Gastrocnemius medialis (tissue), 4 donors: Measurements from ENCODE around the gene KHSRP. TPM values are rescaled to one million over a fixed set of nuclear protein-coding genes. Genes with fewer than 3 reads are reported as not detected.

Source experiments
- ATAC-seq, 2 donors: fragments of 150-250 bp; one replicate each; pipeline ENCODE4 v1.9.1; 2016
- DNase-seq, 2 donors: peaks; one replicate each; pipeline ENCODE4 v3.0.0-alpha.2; 2019
- H3K27ac ChIP-seq, 4 donors: fragments of 200-600 bp; sonication (generic); 1 replicate in 1 of 4; 2 replicates in 3 of 4; pipeline ENCODE4 v1.5.1; 2016 to 2018; ENCODE audit warnings: mild to moderate bottlenecking in 2 of 4, moderate library complexity in 1 of 4
- H3K27me3 ChIP-seq, 3 donors: fragments of 200-600 bp; sonication (generic) in 2 of 3; 1 replicate in 1 of 3; 2 replicates in 2 of 3; pipeline versions ENCODE4 v1.5.1 to v1.6.0; 2016 to 2019; ENCODE audit warnings: mild to moderate bottlenecking in 1 of 3, moderate library complexity in 1 of 3
- H3K36me3 ChIP-seq, 2 donors: fragments of 200-600 bp; sonication (generic) in 1 of 2; one replicate each; pipeline ENCODE4 v1.5.1; 2017 to 2018
- H3K4me1 ChIP-seq, 2 donors: fragments of 200-600 bp; sonication (generic) in 1 of 2; one replicate each; pipeline ENCODE4 v1.5.1; 2016 to 2017; ENCODE audit warnings: mild to moderate bottlenecking in 2 of 2
- H3K4me3 ChIP-seq, 4 donors: fragments of 200-600 bp; sonication (generic) in 3 of 4; 1 replicate in 1 of 4; 2 replicates in 3 of 4; pipeline ENCODE4 v1.5.1; 2016 to 2019; ENCODE audit warnings: mild to moderate bottlenecking in 2 of 4
- H3K9me3 ChIP-seq, 3 donors: fragments of 200-600 bp; sonication (generic) in 2 of 3; 1 replicate in 1 of 3; 2 replicates in 2 of 3; pipeline ENCODE4 v1.5.1; 2016 to 2019
- CTCF ChIP-seq, 5 experiments: fragments of 450-650 bp in 3 of 5; fragments of 200-600 bp in 2 of 5; sonication (generic) in 2 of 5; IDR thresholded peaks in 4 of 5; conservative IDR thresholded peaks in 1 of 5; 1 replicate in 4 of 5; 2 replicates in 1 of 5; pipeline ENCODE4 v1.5.1; 2016 to 2019; ENCODE audit warnings: antibody characterized with exemption in 5 of 5, mild to moderate bottlenecking in 3 of 5, moderate library complexity in 3 of 5
- POLR2A ChIP-seq, 2 donors: fragments of 450-650 bp; IDR thresholded peaks; one replicate each; pipeline ENCODE4 v1.6.1; 2017; ENCODE audit warnings: antibody characterized with exemption in 2 of 2, mild to moderate bottlenecking in 2 of 2, moderate library complexity in 2 of 2
- in situ Hi-C, 4 donors: fragments of 200-750 bp; cut with MboI; loops; one replicate each; pipeline versions ENCODE4 v1.15.0 to v1.8.0; 2017; ENCODE audit warnings: low sequenced_read_pairs in 4 of 4
- intact Hi-C: fragments of 100-400 bp; cut with DNase I; formaldehyde crosslinking; loops from one replicate; pipeline ENCODE4 v1.15.1; 2023; ENCODE audit warnings: low total_unique reads
- total RNA-seq, 4 donors: library from RNA; depleted of rRNA; stranded (reverse); fragments of >200 nt; gene quantifications; one replicate each; pipeline versions ENCODE4 v1.1.0 to v1.2.3, GENCODE V29; 2016

The KHSRP gene
- total RNA-seq, 4 donors from 2014 or later, result 49.1 to 124 (median 85.6) TPM

- H3K9me3 ChIP-seq, result no peaks in the 10 kb centered on the region
- H3K27me3 ChIP-seq, result no peaks in the 10 kb centered on the region
- H3K36me3 ChIP-seq, result no peaks in the 10 kb centered on the region
- in situ Hi-C loops, result no loop called here
- H3K27ac ChIP-seq, result no peak overlapping the region
- no peak for DNase-seq
- no peak for ATAC-seq
- H3K4me3 ChIP-seq, result no peak overlapping the region
- H3K4me1 ChIP-seq, result no peaks in the 10 kb centered on the region
- TF ChIP-seq CTCF (IDR thresholded peaks at IDR 0.05 in 4 of 5, conservative IDR thresholded peaks at IDR 0.05 in 1 of 5) (no peak), POLR2A (IDR thresholded peaks at IDR 0.05) (no peak)
- intact Hi-C loops, result no loop called here
Measured at GRCh38 chr19:6439743-6440142, 15.1 kb upstream of the KHSRP start.

DNA sequence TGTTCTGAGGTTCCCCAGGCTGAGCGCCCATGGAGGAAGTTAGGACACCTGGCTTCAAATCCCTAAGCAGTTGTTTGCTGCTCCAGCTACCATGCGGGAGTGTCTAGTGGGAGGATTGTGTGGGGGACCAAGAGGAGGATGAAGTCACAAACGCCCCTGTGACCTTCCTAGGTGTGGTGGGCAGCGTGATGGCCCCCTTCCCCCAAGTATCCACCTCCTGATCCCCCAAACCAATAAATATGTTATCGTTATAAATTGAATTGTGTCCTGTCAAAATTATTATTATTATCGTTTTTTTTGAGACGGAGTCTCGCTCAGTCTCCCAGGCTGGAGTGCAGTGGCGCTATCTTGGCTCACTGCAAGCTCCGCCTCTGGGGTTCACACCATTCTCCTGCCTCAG, 9.1 kb upstream of the KHSRP start, which contains the start of gene SLC25A41:
Gene SLC25A41, minus strand, starts transcription at position 101 of the 400 bp plus-strand sequence. Its CDS starts 70 bp downstream, at position 31.
- DNase-seq (no peak), ATAC-seq (no peak)
- Histone ChIP-seq H3K27me3 (no peaks in the 10 kb centered on the region), H3K36me3 (no peaks in the 10 kb centered on the region), H3K4me3 (no peak within 1 kb of the TSS), H3K27ac (no peak within 1 kb of the TSS), H3K9me3 (no peaks in the 10 kb centered on the region), H3K4me1 (no peaks in the 10 kb centered on the region)
- intact Hi-C loops, result no loop called here
- in situ Hi-C loops, result no loop called here
- no peak for TF ChIP-seq POLR2A (IDR thresholded peaks at IDR 0.05)
- TF ChIP-seq CTCF (IDR thresholded peaks at IDR 0.05 in 4 of 5, conservative IDR thresholded peaks at IDR 0.05 in 1 of 5), result no peak

- intact Hi-C loops, result no loop called here
- no peak for ATAC-seq
Measured at GRCh38 chr19:6433165-6433564, 8.6 kb upstream of the KHSRP start.

DNA sequence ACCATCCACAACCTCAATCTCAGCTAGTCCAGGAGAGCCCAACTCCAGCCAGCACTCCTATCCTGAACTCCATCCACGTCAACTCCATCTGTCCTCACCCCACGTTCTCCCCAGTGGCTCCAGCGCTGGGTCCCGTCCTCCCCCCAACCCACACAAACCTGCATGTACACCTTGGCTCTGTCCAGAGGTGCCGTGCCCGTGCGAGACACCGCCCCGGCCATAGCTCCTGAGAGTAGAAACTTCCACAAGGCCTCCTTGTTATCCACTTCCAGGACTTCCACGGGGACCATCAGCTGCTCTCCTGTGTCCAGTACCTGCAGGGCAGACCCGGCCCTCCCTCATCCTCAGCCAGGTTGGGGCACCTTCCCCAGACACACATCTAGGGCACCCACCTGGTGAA, 7.3 kb upstream of the KHSRP start:
- in situ Hi-C loops, result no loop called here
- Histone ChIP-seq H3K9me3 (no peaks in the 10 kb centered on the region), H3K27me3 (no peaks in the 10 kb centered on the region), H3K4me3 (no peak overlapping the region), H3K36me3 (no peaks in the 10 kb centered on the region), H3K27ac (no peak overlapping the region), H3K4me1 (no peaks in the 10 kb centered on the region)
- no peak for DNase-seq
- no peak for ATAC-seq
- TF ChIP-seq POLR2A (IDR thresholded peaks at IDR 0.05) (no peak), CTCF (IDR thresholded peaks at IDR 0.05 in 4 of 5, conservative IDR thresholded peaks at IDR 0.05 in 1 of 5) (no peak)
- intact Hi-C loops, result no loop called here

More at GRCh38 chr19:6433165-6433564, 8.6 kb upstream of the KHSRP start:
- no peak for DNase-seq
- Histone ChIP-seq H3K27me3 (no peaks in the 10 kb centered on the region), H3K4me1 (no peaks in the 10 kb centered on the region), H3K4me3 (no peak overlapping the region), H3K9me3 (no peaks in the 10 kb centered on the region), H3K36me3 (no peaks in the 10 kb centered on the region), H3K27ac (no peak overlapping the region)
- TF ChIP-seq CTCF (IDR thresholded peaks at IDR 0.05 in 4 of 5, conservative IDR thresholded peaks at IDR 0.05 in 1 of 5), result no peak
- TF ChIP-seq POLR2A (IDR thresholded peaks at IDR 0.05), result no peak
- in situ Hi-C loops, result no loop called here
